Measurements from ENCODE around the gene EMILIN3. TPM values are rescaled to one million over a fixed set of nuclear protein-coding genes. Genes with fewer than 3 reads are reported as not detected.

EMILIN3 gene
- total and polyA plus RNA-seq, 2 donors (not counting 3 experiments of a cell fraction or from before 2014, with no cell fraction given), result 0.15 TPM; not detected in 1

DNA sequence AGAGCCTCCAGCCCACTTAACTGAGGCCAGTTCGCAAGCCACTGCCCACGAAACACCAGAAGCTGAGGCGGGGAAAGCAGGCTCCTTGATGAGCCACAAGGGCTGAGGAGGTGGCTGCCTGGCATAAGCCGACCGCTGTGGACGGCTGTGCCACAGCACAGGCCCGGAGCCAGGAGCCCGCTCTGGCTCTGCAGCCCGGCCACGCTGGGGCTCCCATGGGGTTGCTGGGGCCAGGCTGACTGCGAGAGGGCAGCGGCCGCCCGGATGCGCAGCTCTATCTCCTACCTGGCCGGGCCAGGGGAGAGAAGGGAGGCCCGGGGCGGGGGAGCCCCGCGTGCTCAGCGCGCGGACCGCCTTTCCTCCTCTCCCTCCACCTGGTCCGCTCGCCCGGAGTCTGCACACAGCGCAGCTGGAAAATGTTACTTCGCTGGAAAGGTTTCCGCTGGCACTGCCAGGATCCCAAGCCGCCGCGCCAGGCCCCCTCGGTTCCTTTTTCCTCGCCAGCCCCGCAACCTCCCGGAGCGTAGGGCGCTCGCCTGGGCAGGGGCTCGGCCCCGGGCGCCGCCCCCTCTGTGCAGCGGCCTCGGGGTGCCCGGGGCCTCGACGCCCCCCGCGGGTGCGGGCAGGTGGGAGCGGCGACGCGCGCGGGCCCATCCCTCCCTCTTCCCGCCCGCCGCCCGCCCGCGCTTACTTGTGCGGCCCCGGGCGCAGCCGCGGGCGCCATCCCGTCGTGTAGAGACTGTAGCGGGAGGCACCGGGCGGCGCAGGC, 657 bp downstream of the EMILIN3 start:
- Histone ChIP-seq H2AFZ (ENCODE audit: low read depth, low read length) (no peak overlapping the region), H3K4me2 (ENCODE audit: insufficient read depth, low read length) (no peak overlapping the region), H3K27ac (ENCODE audit: insufficient read depth, low read depth, low read length) (no peak overlapping the region), H3K9ac (replicated peaks; ENCODE audit: extremely low read depth, insufficient read depth, low read length) (no peak overlapping the region), H3K4me3 (replicated peaks in 1 of 3; ENCODE audit: insufficient read depth in 1 of 3, low read depth in 1 of 3, low read length in 3 of 3) (peak overlapping the region in 1 of 3 experiments; percentile 19), H4K20me1 (replicated peaks; ENCODE audit: control insufficient read depth, extremely low read depth, insufficient read depth, low read length) (no peaks in the 10 kb centered on the region), H3K27me3 (ENCODE audit: control insufficient read depth in 2 of 2, insufficient read depth in 2 of 2, low read length in 2 of 2) (peaks cover 27 to 34% of the 10 kb centered on the region in 2 experiments), H3K9me1 (replicated peaks; ENCODE audit: control insufficient read depth, extremely low read depth, insufficient read depth, low read length) (no peaks in the 10 kb centered on the region), H3K36me3 (ENCODE audit: control insufficient read depth in 2 of 2, extremely low read depth in 1 of 2, insufficient read depth in 2 of 2, low read length in 2 of 2) (no peaks in the 10 kb centered on the region), H3K9me3 (replicated peaks; ENCODE audit: control insufficient read depth, insufficient read depth, low read length) (no peaks in the 10 kb centered on the region), H3K4me1 (ENCODE audit: control insufficient read depth, extremely low read depth, insufficient read depth, low read length) (no peaks in the 10 kb centered on the region), H3K79me2 (ENCODE audit: control insufficient read depth, insufficient read depth, low read length) (no peaks in the 10 kb centered on the region)
- BruUV-seq (replicated peaks), result no TSS peak
- dilution Hi-C loops (cut with MboI; ENCODE audit: extremely low pct_ligation_motif_present, low sequenced_read_pairs) (no loop called here), intact Hi-C loops (cut with micrococcal nuclease) (no loop called here)
- DNase-seq (ENCODE audit: low read depth, low spot score), result no peak
- CTCF ChIA-PET, result interaction anchor here (0.5 kb wide), 1 partner anchor 260 kb away, joined by 3 read pairs; no protein-coding TSS in a partner anchor
- no peak for FAIRE-seq
- POLR2A ChIA-PET, result no interaction called here
- TF ChIP-seq EZH2 (IDR thresholded peaks at IDR 0.05; ENCODE audit: borderline replicate concordance, low read depth, low read length, severe bottlenecking) (peak; percentile 82), POLR2A (IDR thresholded peaks at IDR 0.05; ENCODE audit: low read depth, low read length) (no peak)

DNA sequence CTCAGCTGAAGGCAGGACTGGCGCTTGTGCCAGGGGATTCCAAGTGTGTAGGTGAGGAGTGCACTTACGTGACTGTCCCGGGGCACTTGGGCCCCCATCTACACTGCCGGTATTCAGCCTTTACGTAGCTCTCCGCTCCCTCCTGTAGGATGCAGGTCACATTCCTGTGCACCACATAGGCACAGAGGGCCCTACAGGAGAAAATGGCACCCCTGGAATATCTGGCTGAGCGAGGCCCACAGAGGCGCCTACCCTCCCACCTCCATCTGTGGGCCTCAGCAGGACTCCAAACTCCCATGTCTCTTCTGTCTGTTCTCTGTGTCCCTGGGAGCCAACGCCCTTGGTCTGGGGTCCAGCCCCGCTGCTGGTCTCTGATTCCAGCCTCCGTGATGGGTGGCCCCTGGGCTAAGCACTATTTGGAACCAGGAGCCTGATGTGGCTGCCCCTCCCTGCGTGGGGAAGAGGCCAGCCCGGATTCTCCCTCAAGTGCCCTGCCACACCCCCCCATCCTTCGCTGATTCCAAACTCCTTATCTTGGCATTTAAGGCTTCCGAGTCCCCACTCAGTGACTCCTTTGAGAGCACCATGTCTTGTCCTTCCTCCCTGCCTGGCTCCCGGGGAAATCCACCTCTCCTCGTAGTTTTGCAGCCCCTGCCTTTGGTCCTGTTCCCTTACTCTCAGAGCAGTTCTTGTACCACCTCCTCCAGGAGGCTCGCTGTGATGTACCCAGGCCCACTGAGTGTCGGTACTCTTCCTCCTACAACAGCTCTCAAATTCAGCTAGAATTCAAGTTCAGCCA, 1.5 kb downstream of the EMILIN3 start:
- Histone ChIP-seq H3K9me1 (replicated peaks; ENCODE audit: control insufficient read depth, extremely low read depth, insufficient read depth, low read length) (no peaks in the 10 kb centered on the region), H3K9ac (replicated peaks; ENCODE audit: extremely low read depth, insufficient read depth, low read length) (no peak overlapping the region), H3K36me3 (ENCODE audit: control insufficient read depth in 2 of 2, extremely low read depth in 1 of 2, insufficient read depth in 2 of 2, low read length in 2 of 2) (no peaks in the 10 kb centered on the region), H4K20me1 (replicated peaks; ENCODE audit: control insufficient read depth, extremely low read depth, insufficient read depth, low read length) (no peaks in the 10 kb centered on the region), H3K79me2 (ENCODE audit: control insufficient read depth, insufficient read depth, low read length) (no peaks in the 10 kb centered on the region), H3K4me2 (ENCODE audit: insufficient read depth, low read length) (no peak overlapping the region), H3K4me1 (ENCODE audit: control insufficient read depth, extremely low read depth, insufficient read depth, low read length) (no peaks in the 10 kb centered on the region), H3K9me3 (replicated peaks; ENCODE audit: control insufficient read depth, insufficient read depth, low read length) (no peaks in the 10 kb centered on the region), H3K27ac (ENCODE audit: insufficient read depth, low read depth, low read length) (no peak overlapping the region), H3K4me3 (replicated peaks in 1 of 3; ENCODE audit: insufficient read depth in 1 of 3, low read depth in 1 of 3, low read length in 3 of 3) (no peak overlapping the region), H3K27me3 (ENCODE audit: control insufficient read depth in 2 of 2, insufficient read depth in 2 of 2, low read length in 2 of 2) (peaks cover 27 to 34% of the 10 kb centered on the region in 2 experiments), H2AFZ (ENCODE audit: low read depth, low read length) (no peak overlapping the region)
- ChIA-PET CTCF (interaction anchor here (0.5 to 1.5 kb wide), 2 partner anchors 192 to 261 kb away, joined by 3 to 8 read pairs; no protein-coding TSS in a partner anchor), POLR2A (no interaction called here)
- dilution Hi-C loops (cut with MboI; ENCODE audit: extremely low pct_ligation_motif_present, low sequenced_read_pairs), result no loop called here
- BruUV-seq (replicated peaks), result no TSS peak
- FAIRE-seq, result no peak
- no peak for DNase-seq (ENCODE audit: low read depth, low spot score)
- intact Hi-C loops (cut with micrococcal nuclease), result no loop called here
- TF ChIP-seq, protein P1, sequence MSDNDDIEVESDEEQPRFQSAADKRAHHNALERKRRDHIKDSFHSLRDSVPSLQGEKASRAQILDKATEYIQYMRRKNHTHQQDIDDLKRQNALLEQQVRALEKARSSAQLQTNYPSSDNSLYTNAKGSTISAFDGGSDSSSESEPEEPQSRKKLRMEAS (IDR thresholded peaks at IDR 0.05; ENCODE audit: insufficient read depth, insufficient read length), result no peak
- TF ChIP-seq FOS (IDR thresholded peaks at IDR 0.05; ENCODE audit: borderline replicate concordance, insufficient read depth, low read length) (no peak), MYC (IDR thresholded peaks at IDR 0.05; ENCODE audit: low read depth, low read length) (no peak)
